Mesothelial cell of epicardium (in vitro differentiated cells): ENCODE measurements around the gene PSG3. TPM values are rescaled to one million over a fixed set of nuclear protein-coding genes. Genes with fewer than 3 reads are reported as not detected.
"Not testable (repeated sequence)": the region's sequence is repeated elsewhere in the genome, so short reads cannot be mapped to it uniquely, and the experiment has no call there.

ENCODE experiments used
- DNase-seq, 2 experiments: peaks; one replicate each; pipeline ENCODE4 v3.0.0; 2021; ENCODE audit warnings: low spot score in 2 of 2; ENCODE audit not compliant: unreplicated experiment in 2 of 2
- H3K27ac Mint-ChIP-seq: 2 replicates; pipeline ENCODE4 v1.8.0; 2021; ENCODE audit warnings: mixed read lengths
- H3K27me3 Mint-ChIP-seq: 2 replicates; pipeline ENCODE4 v1.8.0; 2021; ENCODE audit warnings: low read depth, mixed read lengths
- H3K36me3 Mint-ChIP-seq: 2 replicates; pipeline ENCODE4 v1.8.0; 2021; ENCODE audit warnings: mixed read lengths
- H3K4me1 Mint-ChIP-seq: 2 replicates; pipeline ENCODE4 v1.8.0; 2021; ENCODE audit warnings: mixed read lengths
- H3K4me3 Mint-ChIP-seq: 2 replicates; pipeline ENCODE4 v1.8.0; 2021; ENCODE audit warnings: mild to moderate bottlenecking, moderate library complexity, mixed read lengths
- H3K9me3 Mint-ChIP-seq: 2 replicates; pipeline ENCODE4 v1.8.0; 2021; ENCODE audit warnings: mixed read lengths
- total RNA-seq: library from RNA; stranded (reverse); gene quantifications from 3 replicates; pipeline ENCODE4 v1.2.1, GENCODE V29; 2021
- TF ChIP-seq, protein P1 (sequence below): fragments of 200-600 bp; sonication (generic); IDR thresholded peaks from one replicate; pipeline ENCODE4 v1.5.0; 2021; ENCODE audit warnings: antibody characterized with exemption; ENCODE audit not compliant: unreplicated experiment

The PSG3 gene
- total RNA-seq, 1 donor from 2014 or later, result not detected

DNA sequence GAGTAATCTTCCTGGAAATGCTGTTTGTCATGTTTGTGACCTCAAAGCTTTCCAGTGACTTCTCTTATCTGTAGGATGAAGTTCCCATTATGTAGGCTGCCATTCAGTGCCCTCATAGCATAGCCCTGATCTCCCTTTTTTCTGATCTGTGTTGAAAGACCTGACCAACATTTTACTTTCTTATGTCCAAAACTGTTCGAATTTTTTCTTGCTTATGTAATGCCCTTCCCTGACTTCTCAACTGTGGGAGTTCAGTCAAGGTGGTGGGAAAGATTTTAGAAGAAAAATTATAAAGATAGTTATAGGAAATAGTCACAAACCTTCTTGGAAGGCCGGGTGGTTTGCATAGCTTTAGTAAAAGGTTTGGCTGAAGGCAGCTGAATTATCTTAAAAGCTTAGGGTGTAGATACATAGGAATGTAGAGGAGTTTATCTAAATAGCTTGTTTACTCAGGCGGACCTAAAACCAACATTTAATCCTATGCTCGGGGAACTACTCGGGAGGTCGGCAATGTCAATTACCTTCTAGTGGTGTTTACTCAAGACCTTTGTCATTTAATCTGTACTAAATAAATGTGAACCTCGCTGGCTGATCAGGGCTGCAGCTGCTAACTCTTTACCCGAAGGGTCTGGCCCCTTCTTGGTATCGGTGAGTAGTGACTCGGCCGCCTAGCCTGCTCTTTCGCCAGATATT, 44.3 kb downstream of the PSG3 start:
- Mint-ChIP-seq H3K27me3 (no peaks in the 10 kb centered on the region), H3K4me3 (no peak overlapping the region), H3K4me1 (no peaks in the 10 kb centered on the region), H3K36me3 (no peaks in the 10 kb centered on the region), H3K9me3 (peaks cover 76% of the 10 kb centered on the region), H3K27ac (no peak overlapping the region)
- DNase-seq, result no peak
- TF ChIP-seq, protein P1, sequence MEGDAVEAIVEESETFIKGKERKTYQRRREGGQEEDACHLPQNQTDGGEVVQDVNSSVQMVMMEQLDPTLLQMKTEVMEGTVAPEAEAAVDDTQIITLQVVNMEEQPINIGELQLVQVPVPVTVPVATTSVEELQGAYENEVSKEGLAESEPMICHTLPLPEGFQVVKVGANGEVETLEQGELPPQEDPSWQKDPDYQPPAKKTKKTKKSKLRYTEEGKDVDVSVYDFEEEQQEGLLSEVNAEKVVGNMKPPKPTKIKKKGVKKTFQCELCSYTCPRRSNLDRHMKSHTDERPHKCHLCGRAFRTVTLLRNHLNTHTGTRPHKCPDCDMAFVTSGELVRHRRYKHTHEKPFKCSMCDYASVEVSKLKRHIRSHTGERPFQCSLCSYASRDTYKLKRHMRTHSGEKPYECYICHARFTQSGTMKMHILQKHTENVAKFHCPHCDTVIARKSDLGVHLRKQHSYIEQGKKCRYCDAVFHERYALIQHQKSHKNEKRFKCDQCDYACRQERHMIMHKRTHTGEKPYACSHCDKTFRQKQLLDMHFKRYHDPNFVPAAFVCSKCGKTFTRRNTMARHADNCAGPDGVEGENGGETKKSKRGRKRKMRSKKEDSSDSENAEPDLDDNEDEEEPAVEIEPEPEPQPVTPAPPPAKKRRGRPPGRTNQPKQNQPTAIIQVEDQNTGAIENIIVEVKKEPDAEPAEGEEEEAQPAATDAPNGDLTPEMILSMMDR, result no peak

DNA sequence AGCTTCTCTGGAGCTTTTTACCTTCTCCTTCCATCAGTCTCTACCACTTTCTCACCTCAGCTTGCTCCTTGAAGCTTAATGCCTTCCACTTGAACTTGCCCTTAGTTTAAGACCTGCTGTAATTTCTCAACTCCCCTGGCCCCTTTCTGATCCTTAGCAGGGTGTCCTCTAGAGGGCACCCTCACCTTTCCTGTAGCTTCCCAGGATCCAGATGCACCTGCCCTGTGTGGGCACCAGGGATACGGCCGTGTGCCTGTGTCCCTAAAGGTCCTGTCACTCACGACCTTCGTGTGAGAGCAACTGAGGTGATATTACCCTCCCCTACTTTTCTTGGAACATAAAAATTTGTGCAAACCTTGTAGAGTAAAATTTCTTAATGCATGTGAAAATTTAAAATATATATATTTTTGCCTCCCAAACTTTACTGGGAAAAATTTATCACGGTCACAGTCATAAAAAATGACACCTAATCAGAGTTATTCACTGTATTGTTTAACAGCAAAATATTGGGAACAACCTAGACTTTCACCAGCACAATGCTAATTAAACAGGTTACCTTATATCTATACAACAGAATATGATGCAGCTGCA, 46.4 kb downstream of the PSG3 start:
- Mint-ChIP-seq H3K4me3 (no peak overlapping the region), H3K27me3 (no peaks in the 10 kb centered on the region), H3K4me1 (no peaks in the 10 kb centered on the region), H3K36me3 (no peaks in the 10 kb centered on the region), H3K27ac (no peak overlapping the region), H3K9me3 (peaks cover 79% of the 10 kb centered on the region)
- TF ChIP-seq, protein P1, result no peak
- no peak for DNase-seq

DNA sequence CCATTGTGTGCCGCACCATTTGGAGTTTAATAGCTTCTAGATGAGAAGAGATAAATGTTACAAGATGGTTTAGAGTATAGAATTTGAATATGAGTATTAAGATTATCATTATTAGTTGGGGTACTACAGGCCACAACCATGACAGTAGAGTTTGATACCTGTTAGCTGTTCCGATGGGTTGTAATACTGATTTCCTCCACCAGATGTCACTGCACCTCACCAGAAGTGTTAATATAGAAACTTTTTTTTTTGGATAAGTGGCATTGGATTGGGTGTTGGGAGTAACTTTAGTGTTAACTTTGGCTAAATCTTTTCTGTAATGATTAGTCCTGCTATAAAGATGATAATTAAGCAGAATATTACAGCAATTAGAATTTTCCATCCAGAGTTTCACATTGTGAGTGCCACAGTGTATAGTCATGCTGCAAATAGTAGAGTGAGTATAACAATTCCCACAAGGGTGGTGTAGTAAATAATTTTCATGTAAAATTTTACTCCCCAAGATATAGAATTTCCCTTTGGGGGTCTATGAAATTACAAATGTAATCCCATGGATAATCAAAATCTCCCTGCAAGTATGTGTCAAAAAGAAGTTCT, 56.3 kb downstream of the PSG3 start:
- no peak overlapping the region for H3K4me3 Mint-ChIP-seq
- DNase-seq, result no peak
- peaks cover 3% of the 10 kb centered on the region for H3K36me3 Mint-ChIP-seq
- no peak overlapping the region for H3K27ac Mint-ChIP-seq
- TF ChIP-seq, protein P1, result peak; percentile 59
- peaks cover 72% of the 10 kb centered on the region for H3K9me3 Mint-ChIP-seq
- H3K27me3 Mint-ChIP-seq, result no peaks in the 10 kb centered on the region
- H3K4me1 Mint-ChIP-seq, result no peaks in the 10 kb centered on the region

DNA sequence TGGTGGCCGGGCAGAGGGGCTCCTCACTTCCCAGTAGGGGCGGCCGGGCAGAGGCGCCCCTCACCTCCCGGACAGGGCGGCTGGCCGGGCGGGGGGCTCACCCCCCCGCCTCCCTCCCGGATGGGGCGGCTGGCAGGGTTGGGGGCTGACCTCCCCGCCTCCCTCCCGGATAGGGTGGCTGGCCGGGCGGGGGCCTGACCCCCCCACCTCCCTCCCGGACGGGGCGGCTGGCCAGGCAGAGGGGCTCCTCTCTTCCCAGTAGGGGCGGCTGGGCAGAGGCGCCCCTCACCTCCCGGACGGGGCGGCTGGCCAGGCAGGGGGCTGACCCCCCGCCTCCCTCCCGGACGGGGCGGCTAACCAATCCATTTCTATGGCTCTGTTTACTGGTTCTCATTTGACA, 64.0 kb downstream of the PSG3 start:
- H3K27ac Mint-ChIP-seq, H3K27me3 Mint-ChIP-seq, H3K4me1 Mint-ChIP-seq, H3K4me3 Mint-ChIP-seq, DNase-seq, H3K36me3 Mint-ChIP-seq: not testable (repeated sequence)
- peaks cover 53% of the 10 kb centered on the region for H3K9me3 Mint-ChIP-seq

DNA sequence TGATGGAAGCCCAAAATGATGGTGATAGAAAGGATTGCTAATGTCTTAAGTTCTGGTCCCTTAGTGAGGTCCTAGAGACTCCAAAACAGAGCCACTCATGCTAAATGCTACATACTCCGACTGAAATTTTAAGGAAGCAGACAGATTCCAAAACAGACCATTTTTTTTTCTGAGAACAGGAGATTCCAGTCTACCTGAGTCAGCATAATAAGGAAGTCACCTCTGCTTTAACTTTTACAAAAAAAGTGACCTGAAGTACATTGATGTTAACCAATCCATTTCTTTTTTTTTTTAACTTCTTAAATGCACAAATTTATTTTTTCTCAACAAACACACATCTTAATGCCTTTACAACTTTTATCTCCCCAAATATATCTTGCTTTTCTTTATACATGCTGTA, 65.7 kb downstream of the PSG3 start:
- H3K4me3 Mint-ChIP-seq, DNase-seq, H3K4me1 Mint-ChIP-seq, H3K36me3 Mint-ChIP-seq, H3K27me3 Mint-ChIP-seq, H3K27ac Mint-ChIP-seq: not testable (repeated sequence)
- peaks cover 43% of the 10 kb centered on the region for H3K9me3 Mint-ChIP-seq

Other genes with a start within 250 kb of the PSG3 start
- gene CEACAM1, start 212.0 kb downstream of the PSG3 start, total RNA-seq, result 0.66 to 1.4 TPM (median 1.3 TPM) in 3 replicates
- not detected in 3 replicates for gene CEACAM8, start 145.6 kb downstream of the PSG3 start, total RNA-seq
- gene PSG8, start 25.2 kb upstream of the PSG3 start, total RNA-seq, result not detected in 3 replicates
- not detected in 3 replicates for gene PSG1, start 139.2 kb upstream of the PSG3 start, total RNA-seq
- not detected in 3 replicates for gene PSG6, start 177.4 kb upstream of the PSG3 start, total RNA-seq
- not detected in 3 replicates for gene PSG7, start 196.7 kb upstream of the PSG3 start, total RNA-seq